D721Med (cell line): ENCODE results near the gene BCL10.

Experiments used
- DNase-seq: peaks from one replicate; pipeline ENCODE4 v3.0.0; 2011; ENCODE audit warnings: low spot score; ENCODE audit not compliant: insufficient read length
- FAIRE-seq: peaks from 2 replicates; lab custom pipeline; 2011; peaks lifted over from hg19 to GRCh38; lab: Jason Lieb, UNC
- CTCF ChIP-seq: IDR thresholded peaks from 2 replicates; pipeline ENCODE4 v1.5.1; 2012; ENCODE audit warnings: mild to moderate bottlenecking, control low read depth; ENCODE audit not compliant: insufficient read depth; ENCODE audit errors: missing control alignments

Gene BCL10

GRCh38 chr1:85224734-85225623 lies 51.5 kb downstream of the BCL10 start:
- FAIRE-seq (no peak), DNase-seq (no peak)
- no peak for TF ChIP-seq CTCF

GRCh38 chr1:85224295-85224694 lies 52.1 kb downstream of the BCL10 start:
- no peak for TF ChIP-seq CTCF
- DNase-seq (no peak), FAIRE-seq (no peak)

- DNase-seq (no peak), FAIRE-seq (no peak)
- no peak for TF ChIP-seq CTCF
These were observed 53.1 kb downstream of the BCL10 start for GRCh38 chr1:85223334-85223733.

- TF ChIP-seq CTCF: no peak
- FAIRE-seq (no peak), DNase-seq (no peak)
These were observed 55.7 kb downstream of the BCL10 start for GRCh38 chr1:85220756-85221201.

GRCh38 chr1:85219853-85220610 lies 56.4 kb downstream of the BCL10 start:
- TF ChIP-seq CTCF: no peak
- no peak for FAIRE-seq
- no peak for DNase-seq

GRCh38 chr1:85216697-85217096 lies 59.7 kb downstream of the BCL10 start:
- DNase-seq: no peak
- no peak for TF ChIP-seq CTCF
- no peak for FAIRE-seq
